SK-N-SH treated with all-trans-retinoic acid at 6 μM for 48 hours (cell line): ENCODE measurements around the gene MYH11.

Experiments used
- ATAC-seq: fragments of 200-7000 bp; cut with Tn5 transposase; 3 replicates; pipeline ENCODE4 v1.9.1; 2020; ENCODE audit warnings: mild to moderate bottlenecking, moderate library complexity
- ARNTL ChIP-seq: fragments of 450-650 bp; formaldehyde crosslinking; IDR thresholded peaks from 2 replicates; pipeline ENCODE4 v1.5.0; 2020; ENCODE audit warnings: low read depth, mild to moderate bottlenecking, moderate library complexity, borderline replicate concordance
- BACH2 ChIP-seq: fragments of 250-450 bp; sonication (Bioruptor Pico); IDR thresholded peaks from 2 replicates; pipeline ENCODE4 v1.9.0; 2021; ENCODE audit warnings: mild to moderate bottlenecking, borderline replicate concordance
- CREB5 ChIP-seq: fragments of 250-450 bp; sonication (Bioruptor Pico); IDR thresholded peaks from 2 replicates; pipeline ENCODE4 v1.5.1; 2020; ENCODE audit warnings: low read depth, mild to moderate bottlenecking, moderate library complexity
- CSDC2 ChIP-seq: fragments of 250-450 bp; sonication (Bioruptor Pico); IDR thresholded peaks from 2 replicates; pipeline ENCODE4 v1.5.0; 2020; ENCODE audit warnings: mild to moderate bottlenecking, moderate library complexity
- CSRNP3 ChIP-seq: fragments of 250-450 bp; sonication (Bioruptor Pico); IDR thresholded peaks from 2 replicates; pipeline ENCODE4 v1.5.1; 2021; ENCODE audit warnings: mild to moderate bottlenecking, moderate library complexity
- ESRRG ChIP-seq: fragments of 250-450 bp; sonication (Bioruptor Pico); IDR thresholded peaks from 2 replicates; pipeline ENCODE4 v1.6.1; 2021; ENCODE audit warnings: mild to moderate bottlenecking
- GLIS3 ChIP-seq: fragments of 250-450 bp; sonication (Bioruptor Pico); IDR thresholded peaks from 2 replicates; pipeline ENCODE4 v1.5.0; 2020; ENCODE audit warnings: mild to moderate bottlenecking, moderate library complexity
- ISL1 ChIP-seq: fragments of 250-450 bp; sonication (Bioruptor Pico); IDR thresholded peaks from 2 replicates; pipeline ENCODE4 v2.1.2; 2022; ENCODE audit warnings: mild to moderate bottlenecking, moderate library complexity
- OSR1 ChIP-seq: fragments of 250-450 bp; sonication (Bioruptor Pico); IDR thresholded peaks from 2 replicates; pipeline ENCODE4 v1.8.0; 2022; ENCODE audit warnings: moderate library complexity, mild to moderate bottlenecking, inconsistent platforms
- PATZ1 ChIP-seq: fragments of 250-450 bp; sonication (Bioruptor Pico); IDR thresholded peaks from 2 replicates; pipeline ENCODE4 v1.8.0; 2020; ENCODE audit warnings: mild to moderate bottlenecking, moderate library complexity, borderline replicate concordance
- PPARA ChIP-seq: fragments of 250-450 bp; sonication (Bioruptor Pico); IDR thresholded peaks from 2 replicates; pipeline ENCODE4 v1.5.0; 2020; ENCODE audit warnings: mild to moderate bottlenecking, borderline replicate concordance
- RARB ChIP-seq: fragments of 250-450 bp; sonication (Bioruptor Pico); IDR thresholded peaks from 2 replicates; pipeline ENCODE4 v1.8.0; 2021; ENCODE audit warnings: mild to moderate bottlenecking, moderate library complexity
- SNAI2 ChIP-seq: fragments of 250-450 bp; sonication (Bioruptor Pico); IDR thresholded peaks from 2 replicates; pipeline ENCODE4 v1.5.0; 2020; ENCODE audit warnings: mild to moderate bottlenecking, moderate library complexity
- TCF4 ChIP-seq: fragments of 250-450 bp; sonication (Bioruptor Pico); IDR thresholded peaks from 2 replicates; pipeline ENCODE4 v1.8.0; 2021; ENCODE audit warnings: mild to moderate bottlenecking, moderate library complexity, borderline replicate concordance
- TOX ChIP-seq: fragments of 250-450 bp; sonication (Bioruptor Pico); IDR thresholded peaks from 2 replicates; pipeline ENCODE4 v1.8.0; 2021; ENCODE audit warnings: mild to moderate bottlenecking, moderate library complexity, borderline replicate concordance
- TSHZ2 ChIP-seq: fragments of 250-450 bp; sonication (Bioruptor Pico); IDR thresholded peaks from 2 replicates; pipeline ENCODE4 v1.5.0; 2020; ENCODE audit warnings: mild to moderate bottlenecking, moderate library complexity
- ZC3H10 ChIP-seq: fragments of 250-450 bp; sonication (Bioruptor Pico); IDR thresholded peaks from 2 replicates; pipeline ENCODE4 v1.5.1; 2021; ENCODE audit warnings: mild to moderate bottlenecking, moderate library complexity
- ZFP3 ChIP-seq: fragments of 250-450 bp; sonication (Bioruptor Pico); IDR thresholded peaks from 2 replicates; pipeline ENCODE4 v1.5.0; 2020; ENCODE audit warnings: mild to moderate bottlenecking, moderate library complexity
- ZFP30 ChIP-seq: fragments of 450-650 bp; formaldehyde crosslinking; IDR thresholded peaks from 2 replicates; pipeline ENCODE4 v1.5.0; 2022; ENCODE audit warnings: mild to moderate bottlenecking, moderate library complexity
- ZNF565 ChIP-seq: fragments of 450-650 bp; formaldehyde crosslinking; conservative IDR thresholded peaks from 2 replicates; pipeline ENCODE4 v1.5.0; 2020; ENCODE audit warnings: low read depth, mild to moderate bottlenecking, moderate library complexity
- ZNF70 ChIP-seq: fragments of 450-650 bp; formaldehyde crosslinking; IDR thresholded peaks from 2 replicates; pipeline ENCODE4 v1.5.0; 2020; ENCODE audit warnings: mild to moderate bottlenecking, moderate library complexity
- ZNF8 ChIP-seq: fragments of 450-650 bp; formaldehyde crosslinking; IDR thresholded peaks from 2 replicates; pipeline ENCODE4 v1.5.0; 2020; ENCODE audit warnings: mild to moderate bottlenecking, moderate library complexity

MYH11 gene

GRCh38 chr16:15748654-15749053 lies 108.2 kb downstream of the MYH11 start:
- no peak for TF ChIP-seq ZNF8 (CRISPR knock-in tag)
- TF ChIP-seq ZNF565 (CRISPR knock-in tag), result no peak
- TF ChIP-seq ARNTL (CRISPR knock-in tag), result no peak
- TF ChIP-seq ESRRG (CRISPR knock-in tag), result no peak
- TF ChIP-seq CSRNP3 (CRISPR knock-in tag), result no peak
- TF ChIP-seq BACH2 (CRISPR knock-in tag), result no peak
- TF ChIP-seq RARB, result no peak
- TF ChIP-seq ZFP3 (CRISPR knock-in tag), result no peak
- TF ChIP-seq TSHZ2 (CRISPR knock-in tag), result no peak
- no peak for ATAC-seq

DNA sequence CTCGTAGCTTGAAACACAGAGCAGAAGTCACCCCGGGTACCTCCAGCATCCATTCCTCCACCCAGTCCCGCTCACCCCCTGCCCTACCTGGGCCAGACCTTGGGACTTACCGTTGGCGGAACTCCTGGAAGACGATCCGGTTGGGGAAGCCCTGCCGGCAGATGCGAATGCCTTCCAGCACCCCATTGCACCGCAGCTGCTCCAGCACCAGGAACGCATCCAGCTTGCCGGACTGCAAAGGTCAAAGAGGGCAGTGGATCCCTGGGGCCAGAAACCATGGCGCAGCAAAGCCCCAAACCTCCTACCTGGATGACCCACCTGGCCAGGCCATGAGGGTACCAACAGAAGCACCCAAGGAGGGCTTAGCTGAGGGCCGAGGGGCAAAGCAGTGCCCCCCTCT lies 108.9 kb downstream of the MYH11 start:
- TF ChIP-seq ZNF70 (CRISPR knock-in tag) (no peak), SNAI2 (no peak), TOX (CRISPR knock-in tag) (no peak), ZFP30 (CRISPR knock-in tag) (no peak), RARB (no peak), OSR1 (CRISPR knock-in tag) (no peak)
- ATAC-seq, result no peak

GRCh38 chr16:15746332-15746731 lies 110.5 kb downstream of the MYH11 start:
- TF ChIP-seq PATZ1 (CRISPR knock-in tag), result no peak
- TF ChIP-seq PPARA (CRISPR knock-in tag), result no peak
- no peak for TF ChIP-seq ISL1 (CRISPR knock-in tag)
- TF ChIP-seq ESRRG (CRISPR knock-in tag), result no peak
- ATAC-seq, result no peak

GRCh38 chr16:15743657-15744056 lies 113.2 kb downstream of the MYH11 start:
- no peak for ATAC-seq
- no peak for TF ChIP-seq CREB5 (CRISPR knock-in tag)
- no peak for TF ChIP-seq RARB
- TF ChIP-seq ZNF70 (CRISPR knock-in tag), result no peak
- TF ChIP-seq ZNF8 (CRISPR knock-in tag), result no peak
- TF ChIP-seq ZC3H10 (CRISPR knock-in tag), result no peak
- no peak for TF ChIP-seq CSDC2
- TF ChIP-seq TSHZ2 (CRISPR knock-in tag), result no peak
- TF ChIP-seq PATZ1 (CRISPR knock-in tag), result no peak
- TF ChIP-seq ZNF565 (CRISPR knock-in tag), result no peak
- no peak for TF ChIP-seq SNAI2
- no peak for TF ChIP-seq ESRRG (CRISPR knock-in tag)
- TF ChIP-seq TCF4 (CRISPR knock-in tag), result no peak
- no peak for TF ChIP-seq ARNTL (CRISPR knock-in tag)
- TF ChIP-seq ISL1 (CRISPR knock-in tag), result no peak
- TF ChIP-seq ZFP3 (CRISPR knock-in tag), result no peak
- TF ChIP-seq GLIS3, result no peak
- TF ChIP-seq, all 23 proteins: peak for 0
